Small intestine (tissue), 7 donors: ENCODE measurements around the gene COLEC11. TPM values are rescaled to one million over a fixed set of nuclear protein-coding genes. Genes with fewer than 3 reads are reported as not detected.

Experiments used
- DNase-seq, 2 donors: peaks; one replicate each; pipeline versions ENCODE4 v3.0.0 to v3.0.0-alpha.2; 2013
- FAIRE-seq: peaks from 2 replicates; lab custom pipeline; 2012; peaks lifted over from hg19 to GRCh38; lab: Jason Lieb, UNC
- H3K27ac ChIP-seq, 3 donors: one replicate each; pipeline ENCODE4 v1.5.1; 2013; ENCODE audit warnings: low read length in 2 of 3, mild to moderate bottlenecking in 2 of 3, control low read depth in 1 of 3, inconsistent platforms in 1 of 3, low read depth in 1 of 3, moderate library complexity in 1 of 3
- H3K27me3 ChIP-seq, 3 donors: one replicate each; pipeline ENCODE4 v1.6.1; 2013; ENCODE audit warnings: low read length in 3 of 3, inconsistent platforms in 1 of 3; ENCODE audit not compliant: control insufficient read depth in 3 of 3, insufficient read depth in 3 of 3
- H3K36me3 ChIP-seq, 3 donors: one replicate each; pipeline ENCODE4 v1.6.1; 2013; ENCODE audit warnings: low read length in 3 of 3, inconsistent platforms in 1 of 3, low read depth in 1 of 3, mild to moderate bottlenecking in 1 of 3, moderate library complexity in 1 of 3; ENCODE audit not compliant: control insufficient read depth in 3 of 3, insufficient read depth in 2 of 3
- H3K4me1 ChIP-seq, 3 donors: one replicate each; pipeline ENCODE4 v1.6.1; 2013; ENCODE audit warnings: low read length in 2 of 3, inconsistent platforms in 1 of 3, low read depth in 1 of 3, mild to moderate bottlenecking in 1 of 3, moderate library complexity in 1 of 3; ENCODE audit not compliant: control insufficient read depth in 3 of 3, insufficient read depth in 2 of 3
- H3K4me3 ChIP-seq, 3 donors: one replicate each; pipeline ENCODE4 v1.5.1; 2013; ENCODE audit warnings: low read length in 3 of 3, control low read depth in 1 of 3, inconsistent platforms in 1 of 3, low read depth in 1 of 3, mild to moderate bottlenecking in 1 of 3, moderate library complexity in 1 of 3
- H3K9me3 ChIP-seq, 2 donors: one replicate each; pipeline ENCODE4 v1.6.1; 2013; ENCODE audit warnings: low read depth in 1 of 2, low read length in 1 of 2; ENCODE audit not compliant: control insufficient read depth in 2 of 2, insufficient read depth in 1 of 2
- WGBS, 3 donors: extraction: QIAGEN DNeasy Blood & Tissue Kit; methylation state at CpG; one replicate each; pipeline ENCODE4 v1.1.7; 2013; 5-methylcytosine and 5-hydroxymethylcytosine counted together
- polyA plus RNA-seq, 4 donors: library from polyadenylated mRNA; stranded (reverse) in 3 of 4; unstranded in 1 of 4; fragments of 200-250 nt in 3 of 4; fragments of 120-200 nt in 1 of 4; gene quantifications; one replicate each; pipeline versions ENCODE4 v1.2.1 to v1.2.3, GENCODE V29; 2013
- donor health status: healthy with polysubstance abuse.
- donor health status: control.
- donor health status: control.
- donor health status: Bipolar disorder and iron deficiency.
- donor health status: healthy.

Gene COLEC11
- polyA plus RNA-seq, 4 donors = 1.0 to 4.1 (median 2.2) TPM; not detected in 1

DNA sequence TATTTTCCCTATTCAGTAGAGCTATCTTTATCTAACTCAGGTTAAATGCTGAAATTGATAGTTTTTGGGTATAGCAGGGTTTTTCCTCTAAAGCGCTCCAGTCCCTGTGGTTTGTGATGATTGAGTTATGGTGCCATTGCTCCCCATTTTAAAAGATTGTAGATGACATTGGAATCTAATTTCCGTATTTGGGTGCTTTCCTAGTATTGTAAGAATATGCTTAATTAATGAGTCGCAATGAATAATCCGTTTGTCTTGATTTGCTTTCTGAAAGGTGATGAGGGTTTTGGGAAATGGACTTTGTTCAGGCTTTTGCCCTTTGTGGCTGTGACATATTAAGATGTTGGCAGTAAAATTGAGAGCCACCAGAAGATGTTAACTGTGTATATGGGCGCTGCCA, 15.9 kb upstream of the COLEC11 start:
- H3K4me1 ChIP-seq = peaks cover 2 to 12% (median 3%) of the 10 kb centered on the region in 3 donors
- no peaks in the 10 kb centered on the region for H3K9me3 ChIP-seq
- H3K27me3 ChIP-seq = no peaks in the 10 kb centered on the region
- DNase-seq (no peak), FAIRE-seq (no peak)
- peak overlapping the region in 1 of 3 donors; percentile 17 for H3K27ac ChIP-seq
- WGBS, 3 donors = 50 to 71% (median 54%) methylated on average over 5 of the region's 5 CpGs
- peaks cover 8 to 30% (median 27%) of the 10 kb centered on the region in 3 donors for H3K36me3 ChIP-seq
- no peak overlapping the region for H3K4me3 ChIP-seq

DNA sequence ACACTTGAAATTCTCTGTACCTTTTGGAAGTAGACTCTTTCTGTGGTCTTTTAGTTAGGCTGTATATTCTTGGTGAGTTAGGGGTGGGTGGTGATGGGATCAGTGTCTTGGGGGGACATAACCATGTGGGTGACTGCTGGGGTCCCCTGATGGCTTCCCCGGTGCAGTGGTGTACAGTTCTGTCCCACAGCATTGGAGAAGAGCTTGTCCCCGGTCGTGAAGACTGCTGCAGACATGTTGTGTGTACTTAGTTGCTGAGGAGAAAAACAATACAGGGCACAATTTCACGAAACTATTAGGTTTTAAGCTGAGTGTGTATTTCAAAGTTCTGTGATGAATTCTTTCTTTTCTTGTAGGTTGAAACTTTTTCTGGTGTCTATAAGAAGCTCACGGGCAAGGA, 14.5 kb upstream of the COLEC11 start:
- no peak overlapping the region for H3K27ac ChIP-seq
- H3K36me3 ChIP-seq = peaks cover 11 to 37% (median 33%) of the 10 kb centered on the region in 3 donors
- no peak for FAIRE-seq
- H3K27me3 ChIP-seq = no peaks in the 10 kb centered on the region
- H3K4me1 ChIP-seq = peaks cover 2 to 12% (median 8%) of the 10 kb centered on the region in 3 donors
- WGBS, 3 donors = 79% methylated on average over 5 of the region's 5 CpGs
- no peak overlapping the region for H3K4me3 ChIP-seq
- no peak for DNase-seq
- no peaks in the 10 kb centered on the region for H3K9me3 ChIP-seq

DNA sequence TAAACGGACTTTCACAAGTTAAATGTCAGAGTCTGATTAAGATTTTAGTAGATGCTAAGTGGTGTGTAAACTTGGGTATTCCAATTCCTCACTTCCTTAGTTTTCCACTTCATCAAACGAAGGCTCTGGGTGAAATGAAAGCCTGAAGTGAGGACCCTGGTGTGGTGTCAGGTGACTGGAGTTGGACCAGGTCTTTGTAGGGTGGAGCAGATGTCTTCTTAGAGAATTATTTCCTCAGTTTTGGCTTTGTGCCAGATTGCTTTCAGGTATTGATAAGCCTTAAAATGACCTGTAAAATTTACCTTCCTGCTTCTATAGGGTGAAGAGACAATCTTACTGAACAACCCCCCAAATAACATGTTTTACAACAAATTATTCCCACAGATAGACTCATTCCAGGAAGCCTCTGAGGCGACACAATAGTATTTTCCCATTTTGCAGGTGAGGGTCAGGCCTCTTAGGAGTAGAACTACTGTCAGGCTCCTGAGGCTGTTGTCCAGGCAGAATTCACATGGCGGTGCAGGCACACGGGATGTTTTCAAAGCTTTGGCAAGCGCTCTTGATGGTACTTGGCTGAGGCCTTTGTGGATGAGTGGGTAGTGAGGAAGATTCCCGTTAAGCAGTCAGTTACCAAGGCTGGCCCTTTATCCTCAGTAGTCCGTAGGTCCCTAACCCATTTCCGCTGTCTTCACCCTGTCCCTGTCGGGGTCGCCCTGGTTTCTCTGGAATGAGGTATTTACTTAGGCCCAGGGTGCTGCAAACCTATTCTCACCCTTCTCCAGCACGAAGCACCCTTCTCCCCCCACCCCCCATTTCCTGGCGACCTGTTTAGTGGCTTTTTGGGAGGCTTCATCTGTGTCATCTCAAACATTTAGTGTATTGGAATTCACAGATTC, 13.3 kb upstream of the COLEC11 start:
- Histone ChIP-seq H3K36me3 (peaks cover 9 to 40% (median 31%) of the 10 kb centered on the region in 3 donors), H3K4me1 (peaks cover 2 to 16% (median 11%) of the 10 kb centered on the region in 3 donors), H3K9me3 (no peaks in the 10 kb centered on the region), H3K4me3 (no peak overlapping the region), H3K27ac (no peak overlapping the region), H3K27me3 (no peaks in the 10 kb centered on the region)
- FAIRE-seq (no peak), DNase-seq (peak in 1 of 2 donors; percentile 30)
- 82 to 87% (median 85%) methylated on average over 13 of the region's 13 CpGs for WGBS, 3 donors

DNA sequence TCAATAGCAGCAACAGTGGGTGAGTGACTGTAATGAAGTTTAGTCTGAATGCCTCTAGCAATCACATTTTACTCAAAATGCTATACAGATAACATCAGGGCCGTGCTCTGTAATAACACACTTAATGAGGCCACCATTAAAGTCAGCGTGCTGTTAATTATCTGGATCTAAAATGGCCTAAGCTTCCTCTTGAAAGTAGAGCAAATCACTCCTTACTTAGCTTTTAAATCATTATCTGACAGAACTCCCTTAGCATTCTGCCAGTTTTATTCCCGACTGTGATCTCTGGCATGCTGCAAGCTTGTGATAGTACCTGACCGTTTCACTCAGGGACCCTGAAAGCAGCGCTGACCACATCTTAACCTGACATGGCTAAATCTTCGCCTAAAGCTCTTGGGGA, 10.8 kb upstream of the COLEC11 start:
- peak overlapping the region in 2 of 3 donors; percentile 4 to 13 for H3K27ac ChIP-seq
- WGBS, 3 donors = 63 to 72% (median 71%) methylated on average over 6 of the region's 6 CpGs

DNA sequence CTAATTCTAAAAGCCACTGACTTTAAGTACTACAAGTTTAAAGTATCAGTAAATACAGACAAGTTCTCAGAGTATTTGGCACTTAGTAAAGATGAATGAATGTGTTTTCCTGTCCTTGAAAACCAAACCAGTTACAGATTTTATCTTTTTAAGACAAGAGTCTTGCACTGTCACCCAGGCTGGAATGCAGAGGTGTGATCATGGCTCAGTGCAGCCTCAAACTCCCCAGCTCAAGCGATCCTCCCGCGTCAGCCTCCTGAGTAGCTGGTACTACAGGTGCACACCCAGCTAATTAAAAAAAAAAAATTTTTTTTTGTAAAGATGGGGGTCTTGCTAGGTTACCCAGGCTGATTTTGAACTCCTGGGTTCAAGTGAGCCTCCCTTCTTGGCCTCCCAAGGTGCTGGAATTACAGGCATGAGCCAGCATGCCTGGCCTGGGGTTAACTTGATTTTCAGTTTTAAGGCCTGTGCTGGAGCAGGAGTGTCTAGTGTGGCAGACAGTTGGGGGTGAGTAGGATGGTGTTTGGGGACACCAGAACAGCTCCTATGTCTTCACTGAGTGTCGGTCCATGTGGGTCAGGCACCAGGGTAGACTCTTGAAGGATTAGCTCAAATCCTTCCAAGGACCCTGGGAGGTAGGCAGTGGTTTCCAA, 10.2 kb upstream of the COLEC11 start:
- Histone ChIP-seq H3K4me3 (no peak overlapping the region), H3K27ac (peak overlapping the region in 2 of 3 donors; percentile 57 to 58), H3K4me1 (peaks cover 0 to 15% (median 0%) of the 10 kb centered on the region in 3 donors), H3K36me3 (peaks cover 8 to 40% (median 14%) of the 10 kb centered on the region in 3 donors), H3K9me3 (no peaks in the 10 kb centered on the region), H3K27me3 (no peaks in the 10 kb centered on the region)
- DNase-seq (no peak), FAIRE-seq (no peak)
- 42 to 70% (median 43%) methylated on average over 4 of the region's 4 CpGs for whole genome bisulfite sequencing, 3 donors

More for the DNA sequence above, 10.8 kb upstream of the COLEC11 start:
- peaks cover 0 to 15% (median under 1%) of the 10 kb centered on the region in 3 donors for H3K4me1 ChIP-seq
- no peak for DNase-seq
- no peak overlapping the region for H3K4me3 ChIP-seq
- H3K9me3 ChIP-seq = no peaks in the 10 kb centered on the region
- FAIRE-seq = no peak
- peaks cover 8 to 40% (median 19%) of the 10 kb centered on the region in 3 donors for H3K36me3 ChIP-seq
- no peaks in the 10 kb centered on the region for H3K27me3 ChIP-seq

DNA sequence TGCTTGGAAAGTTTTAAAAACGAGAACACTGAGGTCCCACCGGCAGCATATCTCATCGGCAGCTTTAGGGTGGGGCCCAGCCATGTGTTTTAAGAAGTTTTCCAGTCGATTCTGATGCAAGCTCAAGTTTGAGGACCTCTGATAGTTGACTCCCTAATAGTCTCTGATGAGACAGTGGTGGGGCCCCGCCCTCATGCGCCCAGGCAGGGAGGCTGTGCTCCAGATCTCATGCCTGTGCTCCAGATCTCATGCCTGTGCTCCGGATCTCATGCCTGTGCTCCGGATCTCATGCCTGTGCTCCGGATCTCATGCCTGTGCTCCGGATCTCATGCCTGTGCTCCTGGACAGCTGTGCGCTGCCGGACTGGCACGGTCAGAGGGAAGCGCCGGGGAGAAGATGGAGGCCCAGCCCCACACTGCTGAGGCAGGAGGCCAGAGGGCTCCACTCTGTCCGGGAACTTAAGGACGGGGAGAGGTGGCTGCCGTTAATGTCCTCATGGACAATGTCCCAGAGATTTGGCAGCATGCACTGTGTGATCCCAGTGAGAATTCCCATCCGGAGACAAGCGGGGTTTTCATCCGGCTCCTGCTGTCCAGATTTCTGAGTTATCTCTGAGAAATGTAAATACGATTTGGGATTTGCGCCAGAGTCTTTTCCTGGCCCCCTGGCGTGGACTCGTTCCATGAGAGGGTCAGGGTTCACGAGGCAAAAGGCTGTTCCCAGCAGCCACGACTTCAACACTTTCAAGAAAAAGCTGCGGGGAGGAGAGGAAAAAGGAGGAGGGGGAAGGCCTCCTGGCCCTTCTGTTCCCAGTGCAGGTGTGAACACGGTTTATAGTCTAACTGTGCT, 9.4 kb upstream of the COLEC11 start:
- Histone ChIP-seq H3K4me1 (peaks cover 0 to 15% (median 0%) of the 10 kb centered on the region in 3 donors), H3K4me3 (peak overlapping the region in 1 of 3 donors; percentile 13), H3K9me3 (no peaks in the 10 kb centered on the region), H3K27ac (peak overlapping the region; percentile 28 to 58 (median 57)), H3K36me3 (peaks cover 3 to 35% (median 7%) of the 10 kb centered on the region in 3 donors), H3K27me3 (no peaks in the 10 kb centered on the region)
- peak; percentile 30 to 50 for DNase-seq
- 24 to 36% (median 29%) methylated on average over 29 of the region's 29 CpGs for WGBS, 3 donors
- FAIRE-seq = no peak

DNA sequence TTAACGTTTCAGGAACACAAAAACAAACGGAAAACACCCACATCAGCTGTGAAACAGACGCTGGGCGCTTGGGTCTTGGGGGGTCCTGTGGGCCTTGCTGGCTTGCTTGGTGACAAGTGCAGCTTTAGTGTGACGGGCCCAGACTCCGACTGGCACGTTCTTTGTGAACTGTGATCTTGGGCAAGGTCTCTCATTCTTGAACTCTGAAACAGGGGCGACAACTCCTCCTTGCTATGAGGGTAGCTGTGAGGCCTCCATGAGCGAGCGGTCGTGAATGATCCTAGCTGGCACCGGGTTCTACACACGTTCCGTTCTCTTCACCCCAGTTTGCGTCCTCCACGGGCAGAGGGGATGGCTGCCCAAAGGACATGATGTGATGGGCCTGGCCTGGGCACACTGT, 8.7 kb upstream of the COLEC11 start:
- H3K4me1 ChIP-seq = peaks cover 0 to 15% (median 0%) of the 10 kb centered on the region in 3 donors
- H3K4me3 ChIP-seq = no peak overlapping the region
- DNase-seq (no peak), FAIRE-seq (no peak)
- peak overlapping the region in 2 of 3 donors; percentile 46 to 57 for H3K27ac ChIP-seq
- no peaks in the 10 kb centered on the region for H3K27me3 ChIP-seq
- peaks cover 3 to 34% (median 6%) of the 10 kb centered on the region in 3 donors for H3K36me3 ChIP-seq
- 68 to 77% (median 74%) methylated on average over 16 of the region's 16 CpGs for WGBS, 3 donors
- no peaks in the 10 kb centered on the region for H3K9me3 ChIP-seq
